ENCODE results near the gene GDPD1. TPM values are rescaled to one million over a fixed set of nuclear protein-coding genes. Genes with fewer than 3 reads are reported as not detected.
A peak's percentile ranks its signal among the peaks of the same experiment; 100 is the strongest.

GDPD1 gene
- total and polyA plus RNA-seq, 9 of the 15 experiments (the other 6 are each of a cell fraction or from before 2014, with no cell fraction given): 5.7 to 15.2 (median 9.3) TPM

DNA sequence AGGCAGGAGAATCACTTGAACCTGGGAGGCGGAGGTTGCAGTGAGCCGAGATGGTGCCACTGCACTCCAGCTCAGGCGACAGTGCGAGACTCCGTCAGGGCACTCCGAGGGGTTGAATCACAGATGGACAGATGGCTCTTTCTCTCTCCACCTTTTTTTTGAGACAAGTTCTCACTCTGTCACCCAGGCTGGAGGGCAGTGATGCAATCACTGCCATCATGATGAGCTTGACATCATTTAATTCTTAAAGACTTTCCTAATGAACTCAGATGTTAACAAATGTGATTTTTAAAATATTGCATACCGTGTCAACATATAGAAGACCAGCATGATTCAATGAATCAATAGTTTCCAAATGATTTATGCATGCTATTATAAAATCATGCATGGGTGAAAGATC lies 3.5 kb downstream of the GDPD1 start (continued):
- TF ChIP-seq, protein P1, sequence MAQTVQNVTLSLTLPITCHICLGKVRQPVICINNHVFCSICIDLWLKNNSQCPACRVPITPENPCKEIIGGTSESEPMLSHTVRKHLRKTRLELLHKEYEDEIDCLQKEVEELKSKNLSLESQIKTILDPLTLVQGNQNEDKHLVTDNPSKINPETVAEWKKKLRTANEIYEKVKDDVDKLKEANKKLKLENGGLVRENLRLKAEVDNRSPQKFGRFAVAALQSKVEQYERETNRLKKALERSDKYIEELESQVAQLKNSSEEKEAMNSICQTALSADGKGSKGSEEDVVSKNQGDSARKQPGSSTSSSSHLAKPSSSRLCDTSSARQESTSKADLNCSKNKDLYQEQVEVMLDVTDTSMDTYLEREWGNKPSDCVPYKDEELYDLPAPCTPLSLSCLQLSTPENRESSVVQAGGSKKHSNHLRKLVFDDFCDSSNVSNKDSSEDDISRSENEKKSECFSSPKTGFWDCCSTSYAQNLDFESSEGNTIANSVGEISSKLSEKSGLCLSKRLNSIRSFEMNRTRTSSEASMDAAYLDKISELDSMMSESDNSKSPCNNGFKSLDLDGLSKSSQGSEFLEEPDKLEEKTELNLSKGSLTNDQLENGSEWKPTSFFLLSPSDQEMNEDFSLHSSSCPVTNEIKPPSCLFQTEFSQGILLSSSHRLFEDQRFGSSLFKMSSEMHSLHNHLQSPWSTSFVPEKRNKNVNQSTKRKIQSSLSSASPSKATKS (CRISPR knock-in tag; IDR thresholded peaks at IDR 0.05): no peak
- no peak for TF ChIP-seq CEBPG (CRISPR knock-in tag; IDR thresholded peaks at IDR 0.05)
- TF ChIP-seq CEBPG (tag; conservative IDR thresholded peaks at IDR 0.05 in 1 of 2, IDR thresholded peaks at IDR 0.05 in 1 of 2): peak; percentile 43 to 47; a peak in 1 of 4 replicates
- no peak for TF ChIP-seq ZEB2 (IDR thresholded peaks at IDR 0.05)
- TF ChIP-seq, protein P2, sequence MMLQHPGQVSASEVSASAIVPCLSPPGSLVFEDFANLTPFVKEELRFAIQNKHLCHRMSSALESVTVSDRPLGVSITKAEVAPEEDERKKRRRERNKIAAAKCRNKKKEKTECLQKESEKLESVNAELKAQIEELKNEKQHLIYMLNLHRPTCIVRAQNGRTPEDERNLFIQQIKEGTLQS (IDR thresholded peaks at IDR 0.05): peak; percentile 63
- TF ChIP-seq, protein P2 (CRISPR knock-in tag; conservative IDR thresholded peaks at IDR 0.05): no peak
- no peak for TF ChIP-seq BHLHE40 (IDR thresholded peaks at IDR 0.05; ENCODE audit: low read length)
- TF ChIP-seq, protein P3, sequence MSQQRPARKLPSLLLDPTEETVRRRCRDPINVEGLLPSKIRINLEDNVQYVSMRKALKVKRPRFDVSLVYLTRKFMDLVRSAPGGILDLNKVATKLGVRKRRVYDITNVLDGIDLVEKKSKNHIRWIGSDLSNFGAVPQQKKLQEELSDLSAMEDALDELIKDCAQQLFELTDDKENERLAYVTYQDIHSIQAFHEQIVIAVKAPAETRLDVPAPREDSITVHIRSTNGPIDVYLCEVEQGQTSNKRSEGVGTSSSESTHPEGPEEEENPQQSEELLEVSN (IDR thresholded peaks at IDR 0.05; ENCODE audit: borderline replicate concordance in 1 of 2, extremely low read depth in 1 of 2, insufficient read depth in 1 of 2, insufficient read length in 1 of 2, low read depth in 1 of 2, low read length in 1 of 2, poor library complexity in 1 of 2, severe bottlenecking in 1 of 2): no peak
- TF ChIP-seq ZNF445 (CRISPR knock-in tag; IDR thresholded peaks at IDR 0.05; ENCODE audit: low read depth): no peak
- TF ChIP-seq, protein P4, sequence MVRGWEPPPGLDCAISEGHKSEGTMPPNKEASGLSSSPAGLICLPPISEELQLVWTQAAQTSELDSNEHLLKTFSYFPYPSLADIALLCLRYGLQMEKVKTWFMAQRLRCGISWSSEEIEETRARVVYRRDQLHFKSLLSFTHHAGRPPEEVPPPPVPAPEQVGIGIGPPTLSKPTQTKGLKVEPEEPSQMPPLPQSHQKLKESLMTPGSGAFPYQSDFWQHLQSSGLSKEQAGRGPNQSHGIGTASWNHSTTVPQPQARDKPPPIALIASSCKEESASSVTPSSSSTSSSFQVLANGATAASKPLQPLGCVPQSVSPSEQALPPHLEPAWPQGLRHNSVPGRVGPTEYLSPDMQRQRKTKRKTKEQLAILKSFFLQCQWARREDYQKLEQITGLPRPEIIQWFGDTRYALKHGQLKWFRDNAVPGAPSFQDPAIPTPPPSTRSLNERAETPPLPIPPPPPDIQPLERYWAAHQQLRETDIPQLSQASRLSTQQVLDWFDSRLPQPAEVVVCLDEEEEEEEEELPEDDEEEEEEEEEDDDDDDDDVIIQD (CRISPR knock-in tag; IDR thresholded peaks at IDR 0.05): no peak
- TF ChIP-seq, protein P5, sequence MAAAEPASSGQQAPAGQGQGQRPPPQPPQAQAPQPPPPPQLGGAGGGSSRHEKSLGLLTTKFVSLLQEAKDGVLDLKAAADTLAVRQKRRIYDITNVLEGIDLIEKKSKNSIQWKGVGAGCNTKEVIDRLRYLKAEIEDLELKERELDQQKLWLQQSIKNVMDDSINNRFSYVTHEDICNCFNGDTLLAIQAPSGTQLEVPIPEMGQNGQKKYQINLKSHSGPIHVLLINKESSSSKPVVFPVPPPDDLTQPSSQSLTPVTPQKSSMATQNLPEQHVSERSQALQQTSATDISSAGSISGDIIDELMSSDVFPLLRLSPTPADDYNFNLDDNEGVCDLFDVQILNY (CRISPR knock-in tag; IDR thresholded peaks at IDR 0.05): no peak
- TF ChIP-seq, protein P6, sequence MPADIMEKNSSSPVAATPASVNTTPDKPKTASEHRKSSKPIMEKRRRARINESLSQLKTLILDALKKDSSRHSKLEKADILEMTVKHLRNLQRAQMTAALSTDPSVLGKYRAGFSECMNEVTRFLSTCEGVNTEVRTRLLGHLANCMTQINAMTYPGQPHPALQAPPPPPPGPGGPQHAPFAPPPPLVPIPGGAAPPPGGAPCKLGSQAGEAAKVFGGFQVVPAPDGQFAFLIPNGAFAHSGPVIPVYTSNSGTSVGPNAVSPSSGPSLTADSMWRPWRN (IDR thresholded peaks at IDR 0.05; ENCODE audit: low read depth): no peak
- TF ChIP-seq HSF4 (CRISPR knock-in tag; IDR thresholded peaks at IDR 0.05; ENCODE audit: borderline replicate concordance): no peak
- TF ChIP-seq, protein P7, sequence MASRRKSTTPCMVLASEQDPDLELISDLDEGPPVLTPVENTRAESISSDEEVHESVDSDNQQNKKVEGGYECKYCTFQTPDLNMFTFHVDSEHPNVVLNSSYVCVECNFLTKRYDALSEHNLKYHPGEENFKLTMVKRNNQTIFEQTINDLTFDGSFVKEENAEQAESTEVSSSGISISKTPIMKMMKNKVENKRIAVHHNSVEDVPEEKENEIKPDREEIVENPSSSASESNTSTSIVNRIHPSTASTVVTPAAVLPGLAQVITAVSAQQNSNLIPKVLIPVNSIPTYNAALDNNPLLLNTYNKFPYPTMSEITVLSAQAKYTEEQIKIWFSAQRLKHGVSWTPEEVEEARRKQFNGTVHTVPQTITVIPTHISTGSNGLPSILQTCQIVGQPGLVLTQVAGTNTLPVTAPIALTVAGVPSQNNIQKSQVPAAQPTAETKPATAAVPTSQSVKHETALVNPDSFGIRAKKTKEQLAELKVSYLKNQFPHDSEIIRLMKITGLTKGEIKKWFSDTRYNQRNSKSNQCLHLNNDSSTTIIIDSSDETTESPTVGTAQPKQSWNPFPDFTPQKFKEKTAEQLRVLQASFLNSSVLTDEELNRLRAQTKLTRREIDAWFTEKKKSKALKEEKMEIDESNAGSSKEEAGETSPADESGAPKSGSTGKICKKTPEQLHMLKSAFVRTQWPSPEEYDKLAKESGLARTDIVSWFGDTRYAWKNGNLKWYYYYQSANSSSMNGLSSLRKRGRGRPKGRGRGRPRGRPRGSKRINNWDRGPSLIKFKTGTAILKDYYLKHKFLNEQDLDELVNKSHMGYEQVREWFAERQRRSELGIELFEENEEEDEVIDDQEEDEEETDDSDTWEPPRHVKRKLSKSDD (conservative IDR thresholded peaks at IDR 0.05; ENCODE audit: low read length): no peak
- no peak for TF ChIP-seq ZNF121 (CRISPR knock-in tag; conservative IDR thresholded peaks at IDR 0.05)
- TF ChIP-seq EP300 (IDR thresholded peaks at IDR 0.05; ENCODE audit: low read length): no peak
- TF ChIP-seq SP1 (CRISPR knock-in tag; IDR thresholded peaks at IDR 0.05): no peak

Measured in K562 (cell line).